KG1 (cell line): ENCODE results near the gene SPINK9.

ENCODE experiments used
- DNase-seq: peaks from one replicate; lab custom pipeline; 2025; lab: John Stamatoyannopoulos, UW

Gene SPINK9

DNA sequence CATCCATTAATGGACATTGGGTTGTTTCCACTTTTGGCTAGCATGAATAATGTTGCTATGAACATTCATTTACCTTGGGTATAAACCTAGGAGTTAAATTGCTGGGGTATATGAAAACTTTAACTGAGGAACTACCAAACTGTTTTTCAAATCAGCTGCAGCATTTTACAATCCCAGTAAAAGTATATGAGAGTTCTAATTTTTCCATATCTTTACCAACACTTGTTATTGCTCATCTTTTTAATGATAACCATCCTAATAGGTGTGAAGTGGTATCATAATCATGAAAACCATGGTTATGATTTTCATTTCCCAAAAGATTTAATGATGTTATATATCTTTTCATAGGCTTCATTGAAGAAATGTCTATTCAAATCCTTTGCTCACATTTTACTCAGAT lies 32.9 kb downstream of the SPINK9 start:
- no peak for DNase-seq

DNA sequence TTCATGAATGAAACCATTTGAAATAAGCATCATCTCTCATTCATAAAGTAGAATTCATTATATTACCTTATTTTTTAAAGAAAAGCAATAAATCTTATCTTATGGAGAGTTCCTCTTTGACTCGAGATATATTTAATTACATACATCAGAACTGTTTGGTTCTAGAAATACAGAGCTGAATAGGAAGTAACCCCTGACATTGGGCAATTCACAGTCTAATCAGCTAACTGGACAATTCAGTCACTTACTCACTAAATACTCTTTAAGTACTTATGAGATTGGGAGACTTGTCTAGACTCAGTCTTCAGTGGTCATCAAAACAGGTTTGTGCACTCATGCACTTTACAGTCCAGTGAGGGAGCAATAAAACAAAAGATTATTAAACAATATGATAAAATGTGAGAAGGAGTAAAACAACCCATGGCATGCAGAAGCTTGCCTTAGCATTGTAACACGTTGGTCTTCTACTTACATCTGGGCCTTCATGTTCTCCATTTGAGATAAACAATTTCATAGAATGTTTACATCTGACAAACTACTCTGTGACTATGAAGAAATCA lies 36.9 kb downstream of the SPINK9 start:
- DNase-seq, result no peak

DNA sequence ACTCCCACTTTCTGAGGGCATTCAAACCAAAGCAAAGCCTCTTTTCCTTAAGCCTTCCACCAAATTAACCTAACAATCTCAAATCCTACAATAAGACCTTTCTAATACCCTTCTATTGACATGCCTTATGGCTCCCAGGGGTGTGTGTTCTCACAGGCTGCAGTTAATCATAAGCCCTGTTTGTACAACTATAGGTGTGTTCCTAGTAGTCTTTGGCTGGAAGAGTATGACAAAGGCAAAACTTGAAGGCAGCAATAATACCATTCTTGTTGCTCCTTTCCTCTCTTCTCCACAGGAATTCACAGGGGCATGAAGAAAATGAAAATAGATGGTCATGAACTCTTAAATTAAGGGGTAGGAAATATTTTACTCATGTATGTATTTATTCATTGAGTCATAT lies 37.5 kb downstream of the SPINK9 start:
- DNase-seq, result no peak

DNA sequence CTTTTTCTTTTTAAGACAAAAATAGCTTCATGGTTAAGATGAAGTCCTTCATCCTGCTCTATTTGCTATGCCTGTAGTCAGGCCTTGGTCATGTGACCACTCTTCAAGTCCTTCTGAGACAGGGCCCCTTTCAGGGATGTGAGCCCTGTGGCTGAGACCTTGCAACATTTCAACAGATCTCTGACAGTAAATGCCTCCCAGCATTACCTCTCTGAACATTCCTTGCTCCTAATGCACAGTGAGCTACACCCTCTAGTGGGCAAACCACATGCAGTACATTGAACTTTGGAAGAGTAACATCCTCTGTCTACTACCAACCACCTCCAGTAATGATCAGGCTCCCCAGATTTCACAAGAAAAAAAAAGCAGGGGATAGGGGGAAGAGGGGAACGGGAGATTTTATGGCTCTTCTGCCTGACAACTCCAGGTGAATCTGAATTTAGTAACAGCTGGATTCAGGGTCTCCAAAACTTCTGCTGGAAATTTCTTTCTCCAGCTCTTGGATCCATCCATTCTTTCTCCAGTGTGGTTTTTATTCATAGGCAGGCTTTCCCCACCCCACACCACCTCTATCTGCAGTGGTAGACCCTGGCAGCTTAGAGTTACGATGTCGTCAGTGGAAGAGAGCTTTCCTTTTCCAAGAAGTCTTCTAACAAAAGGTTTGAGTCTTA lies 39.5 kb downstream of the SPINK9 start:
- DNase-seq, result no peak

GRCh38 chr5:148376198-148376597 lies 40.8 kb downstream of the SPINK9 start:
- DNase-seq, result no peak

- DNase-seq, result no peak
These were observed 43.3 kb downstream of the SPINK9 start for GRCh38 chr5:148378670-148379069.

GRCh38 chr5:148379340-148379739 lies 44.0 kb downstream of the SPINK9 start:
- DNase-seq, result no peak

DNA sequence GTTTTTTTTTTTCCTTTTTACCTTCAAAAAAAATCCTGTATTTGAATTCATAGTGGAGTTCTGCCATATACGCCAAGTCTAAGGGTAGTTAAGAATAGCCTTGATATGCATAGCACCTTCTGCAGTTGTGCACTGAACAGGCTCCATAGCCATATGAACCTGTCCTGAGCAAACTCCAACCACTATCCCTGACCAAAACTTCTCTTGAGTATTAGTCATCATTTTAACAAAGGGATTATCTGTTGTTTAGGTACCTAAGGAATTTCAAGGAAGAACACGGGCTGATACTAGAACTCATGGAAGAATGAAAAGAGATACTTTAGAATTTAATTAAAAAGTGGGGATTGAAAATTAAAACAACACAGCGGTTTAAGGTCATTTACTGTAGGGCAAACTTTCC lies 46.5 kb downstream of the SPINK9 start:
- DNase-seq, result no peak

DNA sequence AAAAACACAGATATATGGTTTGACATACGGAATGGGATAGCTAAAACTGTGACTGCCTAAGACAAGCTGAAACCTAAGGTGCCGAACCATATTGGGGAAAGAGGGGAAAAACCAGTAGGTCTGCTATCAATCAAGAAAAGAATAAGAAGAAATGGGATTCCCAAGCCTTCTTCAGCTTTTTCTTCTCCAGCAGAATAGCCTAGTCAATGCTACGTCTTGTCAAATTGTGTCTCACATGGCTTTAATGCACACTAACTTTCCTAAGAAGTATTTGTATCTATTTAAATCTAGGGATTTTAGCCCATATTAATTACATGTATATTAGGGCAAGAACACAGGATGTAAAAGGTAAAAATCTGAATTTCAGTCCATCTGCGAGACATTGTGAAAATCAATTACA lies 47.6 kb downstream of the SPINK9 start:
- no peak for DNase-seq

GRCh38 chr5:148383564-148384379 lies 48.4 kb downstream of the SPINK9 start, which contains the start of gene FBXO38:
TSS of gene FBXO38 (plus strand) at chr5:148383958. CDS start at chr5:148394777, 10,819 bp downstream.
- DNase-seq, result peak; percentile 53

- no peak for DNase-seq
These were observed 49.0 kb downstream of the SPINK9 start for GRCh38 chr5:148384380-148384737.

DNA sequence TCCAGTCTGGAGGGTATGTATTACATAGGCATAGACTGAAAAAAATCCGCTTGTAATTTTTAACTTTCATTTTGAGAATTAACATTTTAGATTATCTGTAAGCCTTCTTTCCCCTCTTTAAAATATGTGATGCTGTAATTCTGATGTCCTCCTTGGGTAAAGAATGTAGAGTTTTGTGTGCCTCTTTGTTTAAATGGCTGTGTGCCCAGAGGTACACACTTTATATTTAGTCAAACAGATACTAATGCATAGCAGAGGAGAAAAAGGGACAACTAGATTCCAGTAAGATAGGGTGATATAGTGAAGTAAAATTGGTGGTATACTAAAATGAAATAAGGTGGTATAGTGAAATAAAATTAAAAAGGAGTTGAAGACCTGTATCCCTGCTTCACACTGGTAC lies 49.7 kb downstream of the SPINK9 start:
- no peak for DNase-seq

GRCh38 chr5:148386041-148386440 lies 50.7 kb downstream of the SPINK9 start:
- no peak for DNase-seq

DNA sequence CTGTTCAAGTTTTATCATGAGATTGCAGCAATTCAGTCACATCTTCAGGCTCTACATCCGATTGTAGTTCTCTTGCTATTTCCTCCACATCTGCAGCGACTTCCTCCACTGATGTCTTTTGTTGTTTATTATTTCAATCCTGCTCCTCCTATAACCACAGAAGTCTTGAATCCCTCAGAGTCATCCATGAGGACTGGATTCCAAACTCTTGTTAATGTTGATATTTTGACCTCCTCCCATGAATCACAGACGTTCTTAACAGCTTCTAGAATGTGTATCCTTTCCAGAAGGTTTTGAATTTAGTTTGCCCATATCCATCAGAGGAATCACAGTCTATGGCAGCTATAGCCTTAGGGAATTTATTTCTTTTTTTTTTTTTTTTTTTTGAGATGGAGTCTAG lies 52.0 kb downstream of the SPINK9 start:
- DNase-seq, result no peak

DNA sequence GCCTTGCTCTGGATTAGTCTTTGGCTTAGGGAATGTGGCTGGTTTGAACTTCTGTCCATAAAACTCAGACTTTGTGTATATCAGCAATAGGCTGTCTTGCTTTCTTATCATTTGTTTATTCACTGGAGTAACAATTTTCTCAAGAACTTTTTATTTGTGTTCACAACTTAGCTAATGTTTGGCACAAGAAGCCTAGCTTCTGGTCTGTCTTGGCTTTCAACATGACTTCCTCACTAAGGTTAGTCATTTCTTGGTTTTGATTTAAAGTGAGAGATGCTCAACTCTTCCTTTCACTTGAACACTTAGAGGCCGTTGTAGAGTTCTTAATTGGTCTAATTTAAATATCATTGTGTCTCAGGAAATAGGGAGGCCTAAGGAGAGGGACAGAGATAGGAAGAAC lies 53.3 kb downstream of the SPINK9 start:
- no peak for DNase-seq
